A673 (cell line): ENCODE results near the gene MED27.

ENCODE experiments used
- CTCF ChIP-seq: fragments of 300-800, 200-600 bp; sonication (generic); conservative IDR thresholded peaks from 2 replicates; pipeline ENCODE4 v1.5.1; 2017; ENCODE audit warnings: low read depth, mild to moderate bottlenecking, antibody characterized with exemption, low read length, moderate library complexity, mixed read lengths
- EZH2 ChIP-seq: fragments of 200-600 bp; sonication (generic); IDR thresholded peaks from 2 replicates; pipeline ENCODE4 v1.6.1; 2017; ENCODE audit warnings: borderline replicate concordance, low read depth, mild to moderate bottlenecking, mixed read lengths, antibody characterized with exemption, low read length; ENCODE audit not compliant: poor library complexity, severe bottlenecking

GRCh38 chr9:131826053-131826452 lies 253.6 kb downstream of the MED27 start:
- TF ChIP-seq CTCF = no peak
- TF ChIP-seq EZH2 = no peak
